Esophagus muscularis mucosa (tissue), 4 donors: ENCODE measurements around the gene MED7. TPM values are rescaled to one million over a fixed set of nuclear protein-coding genes. Genes with fewer than 3 reads are reported as not detected.
"Not testable (repeated sequence)": the region's sequence is repeated elsewhere in the genome, so short reads cannot be mapped to it uniquely, and the experiment has no call there.

Source experiments
- DNase-seq: peaks from one replicate; pipeline ENCODE4 v3.0.0-alpha.2; 2017; ENCODE audit errors: extremely low spot score
- H3K27ac ChIP-seq, 4 donors: fragments of 200-600 bp; sonication (generic); replicated peaks in 1 of 4; 1 replicate in 3 of 4; 2 replicates in 1 of 4; pipeline ENCODE4 v1.5.1; 2016 to 2019; ENCODE audit warnings: mild to moderate bottlenecking in 1 of 4
- H3K27me3 ChIP-seq, 4 donors: fragments of 200-600 bp; sonication (generic); one replicate each; pipeline versions ENCODE4 v1.5.1 to v1.6.0; 2016 to 2019
- H3K36me3 ChIP-seq, 4 donors: fragments of 200-600 bp; sonication (generic); one replicate each; pipeline ENCODE4 v1.5.1; 2016 to 2019
- H3K4me1 ChIP-seq, 4 donors: fragments of 200-600 bp; sonication (generic); one replicate each; pipeline ENCODE4 v1.5.1; 2016 to 2019
- H3K4me3 ChIP-seq, 4 donors: fragments of 200-600 bp; sonication (generic); 1 replicate in 2 of 4; 2 replicates in 2 of 4; pipeline ENCODE4 v1.5.1; 2016 to 2019; ENCODE audit warnings: mild to moderate bottlenecking in 4 of 4, moderate library complexity in 1 of 4
- H3K9me3 ChIP-seq, 4 donors: fragments of 200-600 bp; sonication (generic); 1 replicate in 3 of 4; 2 replicates in 1 of 4; pipeline ENCODE4 v1.5.1; 2016 to 2019
- CTCF ChIP-seq, 3 experiments: fragments of 200-600 bp in 2 of 3; fragments of 450-650 bp in 1 of 3; sonication (generic) in 2 of 3; IDR thresholded peaks; one replicate each; pipeline ENCODE4 v1.5.1; 2017 to 2019; ENCODE audit warnings: antibody characterized with exemption in 3 of 3, mild to moderate bottlenecking in 2 of 3, moderate library complexity in 1 of 3
- EP300 ChIP-seq: sonication (generic); formaldehyde crosslinking; IDR thresholded peaks from one replicate; pipeline ENCODE4 v1.6.1; 2017; ENCODE audit warnings: antibody characterized with exemption
- POLR2A ChIP-seq: fragments of 450-650 bp; IDR thresholded peaks from one replicate; pipeline ENCODE4 v1.6.1; 2017; ENCODE audit warnings: antibody characterized with exemption, moderate library complexity, mild to moderate bottlenecking, low read depth
- POLR2AphosphoS5 ChIP-seq, 2 donors: sonication (generic); formaldehyde crosslinking; IDR thresholded peaks; one replicate each; pipeline ENCODE4 v1.6.1; 2017; ENCODE audit warnings: antibody characterized with exemption in 2 of 2
- WGBS: methylation state at CpG from one replicate; pipeline ENCODE4 v1.1.5; 2018; 5-methylcytosine and 5-hydroxymethylcytosine counted together
- intact Hi-C: fragments of 100-400 bp; cut with DNase I; formaldehyde crosslinking; loops from one replicate; pipeline ENCODE4 v1.15.1; 2023
- total RNA-seq, 4 donors: library from RNA; depleted of rRNA; stranded (reverse); fragments of >200 nt; gene quantifications; one replicate each; pipeline versions ENCODE4 v1.1.0 to v1.2.1, GENCODE V29; 2016

MED7 gene
- total RNA-seq, 4 donors from 2014 or later, result 8.4 to 12.5 (median 10.4) TPM

DNA sequence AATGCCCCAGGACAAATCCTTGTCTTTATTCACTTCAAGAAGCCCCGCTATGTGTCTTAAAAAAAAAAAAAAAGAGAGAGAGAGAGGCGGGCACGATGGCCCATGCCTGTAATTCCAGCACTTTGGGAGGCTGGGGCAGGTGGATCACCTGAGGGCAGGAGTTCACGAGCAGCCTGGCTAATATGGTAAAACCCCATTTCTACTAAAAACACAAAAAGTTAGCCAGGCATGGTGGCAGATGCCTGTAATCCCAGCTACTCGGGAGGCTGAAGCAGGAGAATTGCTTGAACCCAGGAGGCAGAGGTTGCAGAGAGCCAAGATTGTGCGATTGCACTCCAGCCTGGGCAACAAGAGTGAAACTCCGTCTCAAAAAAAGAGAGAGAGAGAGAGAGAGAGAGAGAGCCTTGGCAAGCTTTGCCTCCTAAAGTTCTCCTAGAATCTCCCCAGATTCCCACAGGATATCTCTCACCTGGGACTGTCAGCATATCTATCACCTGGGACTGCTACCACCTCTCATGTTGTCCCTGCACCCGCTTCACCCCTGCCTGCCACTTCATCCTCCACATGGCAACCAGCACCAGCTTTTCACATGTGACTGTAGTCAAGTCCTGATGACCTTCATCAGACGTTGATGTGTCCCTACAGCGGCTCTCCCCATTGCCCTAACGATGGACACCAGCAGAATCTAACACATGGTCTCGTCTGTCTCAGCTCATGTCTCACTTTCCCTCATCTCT, 43.8 kb upstream of the MED7 start:
- Histone ChIP-seq H3K27ac (no peak overlapping the region), H3K27me3 (peaks cover 0 to 23% (median 0%) of the 10 kb centered on the region in 4 donors), H3K36me3 (no peaks in the 10 kb centered on the region), H3K4me3 (no peak overlapping the region), H3K4me1 (no peaks in the 10 kb centered on the region), H3K9me3 (peaks cover 0 to 6% (median 0%) of the 10 kb centered on the region in 4 donors)
- DNase-seq, result peak; percentile 72
- TF ChIP-seq CTCF (IDR thresholded peaks at IDR 0.05), result no peak
- intact Hi-C loops, result no loop called here
- WGBS, result 83% methylated on average over 12 of the region's 12 CpGs

GRCh38 chr5:157185122-157185521, 42.5 kb upstream of the MED7 start:
- DNase-seq, intact Hi-C loops, H3K4me1 ChIP-seq, H3K9me3 ChIP-seq, H3K4me3 ChIP-seq, H3K36me3 ChIP-seq, H3K27ac ChIP-seq: not testable (repeated sequence)
- 94% methylated on average over 6 of the region's 6 CpGs for WGBS
- peaks cover 0 to 23% (median 0%) of the 10 kb centered on the region in 4 donors for H3K27me3 ChIP-seq

- Histone ChIP-seq H3K27me3 (peaks cover 0 to 23% (median 0%) of the 10 kb centered on the region in 4 donors), H3K4me1 (no peaks in the 10 kb centered on the region), H3K4me3 (no peak overlapping the region), H3K9me3 (peaks cover 0 to 6% (median 0%) of the 10 kb centered on the region in 4 donors), H3K27ac (no peak overlapping the region), H3K36me3 (no peaks in the 10 kb centered on the region)
- intact Hi-C loops, result no loop called here
- peak; percentile 50 for DNase-seq
- WGBS, result 94% methylated on average over 8 of the region's 8 CpGs
- TF ChIP-seq CTCF (IDR thresholded peaks at IDR 0.05) (no peak), POLR2AphosphoS5 (IDR thresholded peaks at IDR 0.05) (no peak), POLR2A (no peak), EP300 (no peak)
Observed at GRCh38 chr5:157184117-157184670, 41.5 kb upstream of the MED7 start.

- H3K36me3 ChIP-seq, result no peaks in the 10 kb centered on the region
- intact Hi-C loops, result no loop called here
- H3K27ac ChIP-seq, result no peak overlapping the region
- 74% methylated on average over 3 of the region's 3 CpGs for WGBS
- H3K27me3 ChIP-seq, result peaks cover 0 to 23% (median 0%) of the 10 kb centered on the region in 4 donors
- no peak overlapping the region for H3K4me3 ChIP-seq
- DNase-seq, result peak; percentile 80
- peaks cover 0 to 6% (median 0%) of the 10 kb centered on the region in 4 donors for H3K9me3 ChIP-seq
- H3K4me1 ChIP-seq, result no peaks in the 10 kb centered on the region
- TF ChIP-seq EP300 (no peak), CTCF (IDR thresholded peaks at IDR 0.05) (no peak), POLR2A (no peak), POLR2AphosphoS5 (IDR thresholded peaks at IDR 0.05) (no peak)
Observed at GRCh38 chr5:157182143-157182757, 39.6 kb upstream of the MED7 start.
